Measurements from ENCODE around the gene ELMO1.

DNA sequence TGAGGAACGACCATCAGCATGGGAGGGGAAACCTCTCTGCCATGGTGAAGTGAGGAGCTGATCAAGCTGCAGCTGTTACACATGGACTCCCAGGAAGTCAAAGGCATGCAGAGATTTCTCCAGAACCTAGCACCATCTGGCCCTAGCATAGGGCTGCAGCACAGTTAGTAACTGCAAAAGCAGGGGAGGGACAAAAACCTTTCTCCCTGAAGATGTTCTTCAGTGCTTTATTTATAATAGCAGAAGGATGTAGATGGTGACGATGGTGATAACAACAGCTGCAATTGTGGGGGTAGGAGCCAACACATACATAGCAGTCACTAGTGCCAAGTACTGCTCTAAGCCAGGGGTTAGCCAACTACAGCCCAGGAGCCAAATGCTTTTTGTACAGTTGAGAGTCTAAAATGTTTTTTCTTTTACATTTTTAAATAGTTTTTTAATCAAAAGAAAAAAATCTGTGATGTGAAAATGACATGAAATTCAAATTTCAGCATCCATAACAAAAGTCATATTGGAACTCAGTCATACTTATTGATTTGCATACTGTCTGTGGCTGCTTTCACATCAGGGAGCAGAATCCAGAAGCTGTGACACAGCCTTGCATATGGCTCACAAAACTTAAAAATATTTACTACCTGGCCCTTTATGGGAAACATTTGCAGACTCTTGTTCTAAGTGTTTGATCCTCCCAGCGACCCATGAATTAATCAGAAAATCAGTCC is 299.5 kb downstream of the ELMO1 start:
- TF ChIP-seq CTCF (IDR thresholded peaks at IDR 0.05) (no peak), EP300 (IDR thresholded peaks at IDR 0.05) (no peak), POLR2A (IDR thresholded peaks at IDR 0.05) (no peak)

All from ovary (tissue), 3 donors.